ENCODE results near the gene RBPMS2. TPM values are rescaled to one million over a fixed set of nuclear protein-coding genes. Genes with fewer than 3 reads are reported as not detected.
A peak's percentile ranks its signal among the peaks of the same experiment; 100 is the strongest.

RBPMS2 gene
- total RNA-seq, 1 experiment from 2014 or later: not detected

DNA sequence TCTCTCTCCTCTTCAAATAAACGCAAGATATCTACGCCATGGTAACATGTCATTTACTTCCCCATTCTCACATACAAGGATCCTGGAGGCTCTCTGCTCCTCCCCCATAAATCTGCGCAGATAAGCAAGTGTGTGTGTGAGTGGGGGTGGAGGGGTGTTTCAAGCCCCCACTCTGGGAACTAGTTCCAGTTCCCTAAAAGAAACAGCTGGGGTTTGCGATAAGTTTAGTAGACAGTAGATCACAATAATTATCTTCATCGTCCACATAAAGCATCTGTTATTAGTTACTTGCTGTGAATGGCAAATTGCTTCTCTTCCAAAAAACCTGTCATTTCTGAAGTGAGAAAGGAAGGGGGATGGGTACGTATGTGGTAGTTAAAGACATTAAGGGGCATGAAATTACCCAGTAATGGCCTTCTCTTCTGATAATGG lies 79.8 kb downstream of the RBPMS2 start:
- no peak for DNase-seq (ENCODE audit: low spot score)

DNA sequence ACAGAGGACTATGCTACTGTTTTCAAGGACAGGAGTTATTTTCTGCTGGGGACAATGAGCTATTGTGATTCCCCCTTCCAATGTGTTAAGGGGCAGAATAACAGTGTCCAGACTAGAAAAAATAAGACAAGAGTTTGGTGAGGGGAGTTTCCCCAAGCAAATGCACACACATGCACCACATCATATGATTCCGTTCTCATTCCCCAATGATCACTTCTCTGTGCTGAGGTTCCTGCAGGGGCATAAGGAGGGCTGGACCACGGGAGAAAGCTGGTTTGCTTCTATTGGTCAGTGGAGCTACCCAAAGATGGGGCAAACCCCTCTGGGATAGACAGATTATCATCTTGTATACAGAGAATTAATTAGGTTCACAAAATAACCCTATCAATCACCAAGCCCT lies 80.6 kb downstream of the RBPMS2 start:
- DNase-seq (ENCODE audit: low spot score): no peak

DNA sequence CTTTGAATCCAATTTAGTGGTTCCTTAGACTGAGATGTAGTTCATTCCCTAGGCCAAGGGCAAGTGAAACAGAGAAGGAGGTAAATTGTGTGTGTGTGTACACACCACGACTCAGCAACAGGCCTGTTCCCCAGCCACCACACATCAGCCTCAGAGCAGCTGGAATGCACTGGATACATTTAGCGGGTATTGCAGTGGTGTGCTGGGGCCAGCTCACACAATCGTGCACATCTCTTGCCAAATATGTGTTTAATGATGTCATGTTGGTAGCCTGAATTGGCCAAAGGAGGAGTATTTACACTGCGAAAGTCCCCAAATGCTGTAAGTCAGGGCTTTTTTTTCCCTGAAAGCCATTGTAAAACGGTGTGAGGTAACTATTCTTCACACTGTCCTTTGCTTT lies 82.3 kb downstream of the RBPMS2 start:
- no peak for DNase-seq (ENCODE audit: low spot score)

DNA sequence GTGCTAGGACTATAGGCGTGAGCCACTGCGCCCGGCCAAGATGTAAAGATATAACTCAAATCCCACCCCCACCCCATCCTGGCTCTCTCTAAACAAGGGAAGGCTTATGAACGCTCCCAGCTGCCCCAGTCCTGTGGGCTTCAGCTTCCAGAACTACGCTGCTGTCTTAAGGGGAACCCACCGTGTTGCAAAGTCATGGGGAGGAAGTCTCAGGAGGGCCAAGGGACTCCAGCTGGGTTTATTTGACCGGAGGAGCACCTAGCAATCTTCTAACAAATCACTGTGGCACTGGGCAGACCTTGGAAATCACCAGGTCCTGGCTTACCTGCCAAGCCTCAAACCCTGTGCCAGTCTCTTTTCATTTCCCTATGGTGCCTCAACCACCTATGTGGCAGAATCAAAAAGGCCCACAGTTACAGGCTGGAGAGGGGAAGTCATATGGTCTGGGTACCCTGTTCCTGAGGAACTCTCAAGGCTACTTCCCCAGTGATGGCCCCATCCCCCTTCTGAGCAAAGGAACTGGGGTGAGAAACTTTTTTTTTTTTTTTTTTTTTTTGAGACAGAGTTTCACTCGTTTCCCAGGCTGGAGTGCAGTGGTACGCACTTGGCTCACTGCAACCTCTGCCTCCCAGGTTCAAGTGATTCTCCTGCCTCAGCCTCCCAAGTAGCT lies 83.4 kb downstream of the RBPMS2 start:
- no peak for DNase-seq (ENCODE audit: low spot score)

DNA sequence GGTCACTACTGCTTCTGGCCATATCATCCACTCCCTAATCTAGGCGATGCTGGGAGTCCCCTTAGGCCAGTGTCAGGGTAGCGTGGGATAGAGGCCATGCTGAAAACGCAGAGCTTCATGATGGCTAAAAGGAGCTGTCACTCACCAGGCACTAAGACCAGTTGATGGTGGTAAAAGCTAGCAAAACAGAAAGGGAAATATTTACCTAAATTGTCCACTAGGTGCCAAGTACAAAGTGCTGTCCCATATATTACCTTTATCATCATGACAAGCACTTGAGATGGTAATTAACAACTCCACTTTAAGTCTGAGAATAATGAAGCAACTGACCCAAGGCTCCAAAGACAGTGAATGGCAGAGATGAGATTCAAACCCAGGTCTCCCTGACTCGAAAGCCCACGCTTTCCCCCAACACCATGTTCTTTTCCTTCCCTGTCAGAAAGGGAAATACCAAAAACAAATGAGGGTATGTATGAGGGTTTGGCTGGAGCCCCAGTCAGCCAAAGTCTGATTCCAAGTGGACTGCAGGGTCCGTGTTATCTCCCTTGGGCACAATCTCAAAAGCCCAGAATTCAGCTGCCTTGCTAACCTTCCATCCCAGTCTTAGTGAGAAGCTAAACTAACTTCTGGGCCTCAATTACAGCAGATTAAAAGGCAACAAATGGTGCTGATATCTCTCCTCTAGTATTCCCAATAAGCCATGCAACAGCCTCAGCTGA lies 84.7 kb downstream of the RBPMS2 start:
- peak; percentile 31 for DNase-seq (ENCODE audit: low spot score)

GRCh38 chr15:64690008-64690407 lies 85.4 kb downstream of the RBPMS2 start:
- no peak for DNase-seq (ENCODE audit: low spot score)

Small RNA genes lying within 50 kb of the gene (small RNA-seq; reads per million reads assigned to genes)
- gene AC100830.2: not detected
- gene MIR1272: not detected

Other genes with a start within 250 kb of the RBPMS2 start
- gene PIF1, start 50.1 kb upstream of the RBPMS2 start, total RNA-seq (2014; rRNA removed; shearing (Covaris generic)): 66.2 and 77.4 TPM in 2 replicates
- gene PLEKHO2, start 66.3 kb upstream of the RBPMS2 start, total RNA-seq (2014; rRNA removed; shearing (Covaris generic)): 6.4 and 8.1 TPM in 2 replicates
- 0.60 and 0.71 TPM in 2 replicates for gene ANKDD1A, start 136.3 kb upstream of the RBPMS2 start, total RNA-seq (2014; rRNA removed; shearing (Covaris generic))
- gene SPG21, start 214.3 kb upstream of the RBPMS2 start, total RNA-seq (2014; rRNA removed; shearing (Covaris generic)): 91.2 and 101 TPM in 2 replicates

All from HT-29 (cell line).